Activated CD4-positive, alpha-beta T cell treated with anti-CD3 and anti-CD28 coated beads for 48 hours (primary cell): ENCODE data around the gene OR4B1.
A peak's percentile ranks its signal among the peaks of the same experiment; 100 is the strongest.
"Not testable (repeated sequence)": the region's sequence is repeated elsewhere in the genome, so short reads cannot be mapped to it uniquely, and the experiment has no call there.

Experiments
- DNase-seq: peaks from one replicate; pipeline ENCODE4 v3.0.0-alpha.2; 2020

The OR4B1 gene, protein sequence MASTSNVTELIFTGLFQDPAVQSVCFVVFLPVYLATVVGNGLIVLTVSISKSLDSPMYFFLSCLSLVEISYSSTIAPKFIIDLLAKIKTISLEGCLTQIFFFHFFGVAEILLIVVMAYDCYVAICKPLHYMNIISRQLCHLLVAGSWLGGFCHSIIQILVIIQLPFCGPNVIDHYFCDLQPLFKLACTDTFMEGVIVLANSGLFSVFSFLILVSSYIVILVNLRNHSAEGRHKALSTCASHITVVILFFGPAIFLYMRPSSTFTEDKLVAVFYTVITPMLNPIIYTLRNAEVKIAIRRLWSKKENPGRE

DNA sequence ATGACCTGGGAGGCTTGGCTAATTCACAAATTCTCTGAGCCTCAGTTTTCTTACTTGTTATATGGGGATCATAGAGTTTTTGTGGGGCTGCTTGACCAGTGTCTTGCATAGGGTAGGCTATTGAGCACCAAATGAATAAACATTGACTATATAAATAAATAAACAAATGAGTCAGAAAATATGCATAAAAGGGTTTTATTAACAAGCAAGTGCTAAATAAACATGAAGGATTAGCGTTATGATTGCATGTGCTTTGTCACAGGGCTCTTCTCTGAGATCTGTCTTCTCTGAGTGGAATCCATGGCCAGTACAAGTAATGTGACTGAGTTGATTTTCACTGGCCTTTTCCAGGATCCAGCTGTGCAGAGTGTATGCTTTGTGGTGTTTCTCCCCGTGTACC lies at the start of gene OR4B1:
OR4B1 (plus strand) TSS at position 301 of the 400 bp plus-strand sequence; CDS start at position 301, 0 bp downstream.
- no peak for DNase-seq

- DNase-seq, result no peak
Observed at GRCh38 chr11:48167380-48167779, 49.2 kb upstream of the OR4B1 start.

- no peak for DNase-seq
Observed at GRCh38 chr11:48168815-48169214, 47.8 kb upstream of the OR4B1 start.

GRCh38 chr11:48169259-48169658 lies 47.4 kb upstream of the OR4B1 start:
- DNase-seq, result no peak

GRCh38 chr11:48169717-48170116 lies 46.9 kb upstream of the OR4B1 start:
- DNase-seq, result no peak

GRCh38 chr11:48170241-48171233 lies 46.1 kb upstream of the OR4B1 start:
- DNase-seq, result no peak

GRCh38 chr11:48172818-48173609 lies 43.6 kb upstream of the OR4B1 start:
- DNase-seq, result peak; percentile 79

DNA sequence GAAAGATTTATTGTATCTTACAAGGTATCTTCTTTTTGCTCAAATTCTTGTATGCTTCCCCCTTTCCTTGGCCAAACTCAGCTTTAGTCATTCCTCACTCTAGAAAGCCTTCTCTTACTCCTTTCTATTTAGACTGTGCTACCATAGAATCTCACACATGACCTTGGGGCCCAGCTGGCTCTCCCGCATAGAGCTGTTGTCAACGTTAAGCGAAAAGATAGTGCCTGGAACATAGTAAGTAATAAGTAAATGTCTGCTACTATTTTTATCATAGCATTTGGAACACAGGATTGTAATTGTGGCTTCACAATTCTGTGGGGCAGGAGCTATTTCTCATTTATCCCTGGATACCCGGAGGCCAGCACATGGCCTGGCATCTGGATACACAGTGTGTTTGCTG lies 38.9 kb upstream of the OR4B1 start:
- DNase-seq, result no peak

GRCh38 chr11:48180627-48181026 lies 36.0 kb upstream of the OR4B1 start:
- no peak for DNase-seq

GRCh38 chr11:48182860-48183526 lies 33.6 kb upstream of the OR4B1 start:
- no peak for DNase-seq

DNA sequence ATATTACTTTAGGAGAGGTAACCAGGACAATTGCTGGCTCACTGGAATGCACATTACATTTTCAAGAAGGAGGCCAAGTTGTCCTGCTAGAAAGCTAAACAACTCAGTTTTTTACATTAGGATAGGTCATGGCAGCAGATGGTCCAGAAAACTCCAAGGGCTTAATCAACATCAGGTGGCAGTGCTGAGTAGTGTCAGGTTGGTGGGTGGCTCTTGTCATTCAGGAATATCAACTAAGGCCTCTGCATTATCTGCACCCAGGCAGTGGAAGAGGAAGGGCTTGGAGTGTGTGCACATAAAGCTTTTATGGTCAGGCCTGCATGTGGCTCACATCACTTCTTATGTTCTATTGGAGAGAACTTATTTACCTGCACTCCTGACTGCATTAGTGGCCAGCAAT lies 32.2 kb upstream of the OR4B1 start:
- DNase-seq, result no peak

DNA sequence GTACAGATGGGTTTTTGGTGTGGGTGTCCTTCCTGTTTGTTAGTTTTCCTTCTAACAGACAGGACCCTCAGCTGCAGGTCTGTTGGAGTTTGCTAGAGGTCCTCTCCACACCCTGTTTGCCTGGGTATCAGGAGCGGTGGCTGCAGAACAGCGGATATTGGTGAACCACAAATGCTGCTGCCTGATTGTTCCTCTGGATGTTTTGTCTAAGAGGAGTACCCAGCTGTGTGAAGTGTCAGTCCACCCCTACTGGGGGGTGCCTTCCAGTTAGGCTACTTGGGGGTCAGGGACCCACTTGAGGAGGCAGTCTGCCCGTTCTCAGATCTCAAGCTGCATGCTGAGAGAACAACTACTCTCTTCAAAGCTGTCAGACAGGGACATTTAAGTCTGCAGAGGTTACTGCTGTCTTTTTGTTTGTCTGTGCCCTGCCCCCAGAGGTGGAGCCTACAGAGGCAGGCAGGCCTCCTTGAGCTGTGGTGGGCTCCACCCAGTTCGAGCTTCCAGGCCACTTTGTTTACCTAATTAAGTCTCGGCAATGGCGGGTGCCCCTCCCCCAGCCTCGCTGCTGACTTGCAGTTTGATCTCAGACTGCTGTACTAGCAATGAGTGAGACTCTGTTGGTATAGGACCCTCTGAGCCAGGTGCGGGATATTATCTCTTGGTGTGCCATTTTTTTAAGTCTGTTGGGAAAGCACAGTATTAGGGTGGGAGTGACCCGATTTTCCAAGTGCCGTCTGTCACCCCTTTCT lies 25.5 kb upstream of the OR4B1 start:
- DNase-seq, result peak; percentile 32

DNA sequence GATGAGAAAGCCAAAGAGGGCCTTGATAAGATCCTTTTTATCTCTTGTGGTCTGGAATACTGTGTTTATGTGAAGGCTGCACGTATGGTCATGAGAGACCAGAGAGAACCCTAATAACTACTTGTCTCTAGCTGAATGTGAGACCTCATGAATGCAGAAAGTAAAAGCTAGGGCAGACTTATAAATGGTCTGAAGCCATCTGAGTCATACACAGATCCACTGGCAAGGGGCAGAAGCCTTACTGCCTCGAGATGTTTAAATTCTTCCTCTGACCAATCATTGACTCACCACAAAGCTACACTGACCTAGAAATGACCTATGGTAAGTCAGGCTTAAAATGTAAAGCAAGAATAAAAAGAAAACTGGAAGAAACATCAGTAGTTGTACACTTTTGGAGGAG lies 22.7 kb upstream of the OR4B1 start:
- DNase-seq, result no peak

DNA sequence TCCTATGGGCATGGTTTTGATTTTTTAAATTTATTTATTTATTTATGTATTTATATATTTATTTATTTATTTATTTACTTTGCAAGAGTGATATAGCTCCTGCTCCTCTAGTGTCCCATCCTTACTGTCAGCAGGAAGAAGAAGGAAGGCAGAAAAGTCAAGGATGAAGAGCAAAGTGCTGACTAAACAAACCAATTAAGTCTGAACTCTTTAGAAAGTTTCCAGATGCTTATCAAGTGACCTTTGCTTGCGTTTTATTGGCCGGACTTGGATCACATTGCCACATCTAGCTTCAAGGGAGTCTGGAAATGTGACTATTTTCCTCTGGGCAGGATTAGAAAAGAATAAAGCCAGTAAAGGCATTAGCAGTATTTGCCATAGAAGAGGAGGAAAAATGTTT lies 8.7 kb upstream of the OR4B1 start:
- no peak for DNase-seq

DNA sequence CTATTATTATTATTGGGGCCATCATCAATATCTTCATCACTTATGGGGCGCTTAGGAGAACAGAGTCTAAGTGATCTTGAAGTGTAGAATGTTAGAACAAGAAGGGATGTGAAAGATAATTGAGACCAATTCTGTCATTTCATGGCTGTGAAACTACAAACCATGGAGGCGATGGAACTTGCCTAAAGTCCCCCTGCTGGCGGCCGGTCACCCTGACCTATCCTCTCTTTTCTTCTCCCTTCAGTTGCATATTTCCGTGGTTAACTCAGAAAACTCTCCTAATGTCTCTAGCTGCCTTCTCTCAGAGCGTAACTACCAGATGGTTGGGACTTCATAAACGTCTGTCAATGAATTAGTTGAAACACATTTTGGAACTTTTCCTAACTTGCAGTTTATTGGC lies 6.6 kb upstream of the OR4B1 start:
- DNase-seq, result peak; percentile 9

DNA sequence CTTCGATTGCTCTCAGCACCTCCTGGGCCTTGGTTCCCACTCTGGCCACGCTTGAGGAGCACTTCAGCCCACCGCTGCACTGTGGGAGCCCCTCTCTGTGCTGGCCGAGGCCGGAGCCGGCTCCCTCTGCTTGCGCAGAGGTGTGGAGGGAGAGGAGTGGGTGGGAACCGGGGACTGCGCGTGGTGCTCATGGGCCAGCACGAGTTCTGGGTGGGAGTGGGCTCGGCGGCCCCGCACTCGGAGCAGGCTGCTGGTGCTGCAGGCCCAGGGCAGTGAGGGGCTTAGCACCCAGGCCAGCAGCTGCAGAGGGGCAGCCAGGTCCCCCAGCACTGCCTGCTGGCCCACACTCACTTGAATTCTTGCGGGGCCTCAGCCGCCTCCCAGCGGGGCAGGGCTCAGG lies 12.2 kb downstream of the OR4B1 start:
- DNase-seq, result no peak

DNA sequence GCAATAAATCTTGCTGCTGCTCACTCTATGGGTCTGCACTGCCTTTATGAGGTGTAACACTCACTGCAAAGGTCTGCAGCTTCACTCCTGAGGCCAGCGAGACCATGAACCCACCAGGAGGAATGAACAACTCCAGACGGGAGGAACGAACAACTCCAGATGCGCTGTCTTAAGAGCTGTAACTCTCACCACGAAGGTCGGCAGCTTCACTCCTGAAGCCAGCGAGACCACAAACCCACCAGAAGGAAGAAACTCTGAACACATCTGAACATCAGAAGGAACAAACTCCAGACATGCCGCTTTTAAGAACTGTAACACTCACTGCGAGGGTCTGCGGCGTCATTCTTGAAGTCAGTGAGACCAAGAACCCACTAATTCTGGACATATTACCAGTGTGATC lies 13.4 kb downstream of the OR4B1 start:
- DNase-seq, result not testable (repeated sequence)

DNA sequence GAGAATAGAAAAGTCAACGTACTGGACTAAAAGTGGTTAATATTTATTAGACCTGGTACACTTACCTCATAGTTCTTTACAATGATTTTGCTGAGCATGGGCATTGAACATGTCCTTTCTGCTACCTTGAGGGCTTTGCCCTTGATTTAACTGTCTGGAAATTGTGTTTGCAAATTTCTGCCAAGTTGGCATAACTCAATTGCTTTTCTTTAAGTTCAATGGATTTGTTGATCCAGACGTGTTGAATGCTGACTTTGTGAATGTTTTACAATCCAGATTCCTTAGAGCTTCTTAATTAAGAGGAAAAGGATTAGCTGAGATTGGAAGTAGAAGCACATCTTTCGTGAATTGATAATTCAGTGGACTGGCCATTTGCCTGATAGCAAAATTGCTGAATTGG lies 21.1 kb downstream of the OR4B1 start:
- DNase-seq, result no peak

DNA sequence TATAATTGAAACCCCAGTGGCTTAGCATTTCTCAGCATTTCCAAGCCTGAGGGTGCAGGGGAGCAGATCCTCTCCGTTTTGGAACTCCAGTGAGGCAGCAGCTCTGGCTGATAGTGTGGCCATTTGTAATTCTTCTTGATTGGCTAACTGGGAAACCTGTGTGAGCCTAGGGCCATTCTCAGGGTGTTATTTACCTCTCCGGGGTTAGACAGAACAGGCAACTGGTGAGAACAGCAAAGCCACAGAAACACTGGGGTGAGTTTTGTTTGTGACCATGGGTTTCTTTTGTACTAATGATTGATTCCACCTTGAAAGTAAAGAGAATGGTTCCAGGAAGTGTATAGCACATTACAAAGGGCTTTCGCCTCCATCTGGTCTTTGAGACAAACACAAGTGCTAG lies 25.9 kb downstream of the OR4B1 start:
- no peak for DNase-seq

DNA sequence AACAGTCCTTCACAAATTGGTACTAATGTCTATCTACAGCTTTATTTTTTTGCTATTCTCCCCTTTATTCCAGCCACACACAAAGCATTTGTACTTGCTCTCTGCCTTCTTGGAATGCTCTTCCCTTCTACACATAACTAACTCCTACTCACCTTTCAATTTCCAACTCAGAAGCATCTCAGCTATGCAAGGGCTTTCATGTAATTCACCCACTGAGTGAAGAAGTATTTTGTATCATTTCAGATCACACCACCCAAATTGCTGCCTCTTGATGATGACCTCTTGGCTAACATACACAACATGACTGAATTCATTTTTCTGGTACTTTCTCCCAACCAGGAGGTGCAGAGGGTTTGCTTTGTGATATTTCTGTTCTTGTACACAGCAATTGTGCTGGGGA lies 28.2 kb downstream of the OR4B1 start, which contains the start of gene OR4X2:
OR4X2 (plus strand) TSS at position 301 of the 400 bp plus-strand sequence; CDS start at position 301, 0 bp downstream.
- DNase-seq, result no peak

- no peak for DNase-seq
Observed at GRCh38 chr11:48248902-48249301, 32.3 kb downstream of the OR4B1 start.

- no peak for DNase-seq
Observed at GRCh38 chr11:48261600-48261999, 45.0 kb downstream of the OR4B1 start.
